GM19438 (cell line): ENCODE data around the gene CYP2D6.
A peak's percentile ranks its signal among the peaks of the same experiment; 100 is the strongest.

Experiments used
- ATAC-seq: cut with Tn5 transposase; IDR thresholded peaks from one replicate; pipeline ENCODE4 v1.9.1; 2021; ENCODE audit warnings: low read depth; ENCODE audit not compliant: unreplicated experiment

CYP2D6 gene

GRCh38 chr22:42090596-42091454, 39.8 kb downstream of the CYP2D6 start, which contains the start of gene NDUFA6:
NDUFA6 (minus strand) TSS chr22:42090772; CDS start chr22:42090744, 28 bp downstream.
- ATAC-seq = peak; percentile 92

GRCh38 chr22:42086051-42086450, 44.6 kb downstream of the CYP2D6 start:
- ATAC-seq = no peak

GRCh38 chr22:42084874-42085273, 45.7 kb downstream of the CYP2D6 start:
- ATAC-seq = no peak

- ATAC-seq = no peak
Measured at GRCh38 chr22:42083119-42083518, 47.5 kb downstream of the CYP2D6 start.

GRCh38 chr22:42080287-42080686, 50.3 kb downstream of the CYP2D6 start:
- no peak for ATAC-seq

- ATAC-seq = peak; percentile 84
Measured at GRCh38 chr22:42079319-42080251, 51.0 kb downstream of the CYP2D6 start, which contains the start of gene SMDT1. SMDT1 (plus strand) TSS chr22:42079700; CDS start chr22:42079769, 69 bp downstream.

- no peak for ATAC-seq
Measured at GRCh38 chr22:42078469-42079318, 51.9 kb downstream of the CYP2D6 start.

GRCh38 chr22:42077486-42078125, 53.0 kb downstream of the CYP2D6 start:
- no peak for ATAC-seq

- no peak for ATAC-seq
Measured at GRCh38 chr22:42076764-42077485, 53.7 kb downstream of the CYP2D6 start.
